Middle frontal gyrus (tissue), 1 donor: ENCODE measurements around the gene PRSS33.

Source experiments
- DNase-seq: peaks from one replicate; pipeline ENCODE4 v3.0.0-alpha.2; 2015; ENCODE audit warnings: low spot score; ENCODE audit errors: extremely low spot score

Gene PRSS33

DNA sequence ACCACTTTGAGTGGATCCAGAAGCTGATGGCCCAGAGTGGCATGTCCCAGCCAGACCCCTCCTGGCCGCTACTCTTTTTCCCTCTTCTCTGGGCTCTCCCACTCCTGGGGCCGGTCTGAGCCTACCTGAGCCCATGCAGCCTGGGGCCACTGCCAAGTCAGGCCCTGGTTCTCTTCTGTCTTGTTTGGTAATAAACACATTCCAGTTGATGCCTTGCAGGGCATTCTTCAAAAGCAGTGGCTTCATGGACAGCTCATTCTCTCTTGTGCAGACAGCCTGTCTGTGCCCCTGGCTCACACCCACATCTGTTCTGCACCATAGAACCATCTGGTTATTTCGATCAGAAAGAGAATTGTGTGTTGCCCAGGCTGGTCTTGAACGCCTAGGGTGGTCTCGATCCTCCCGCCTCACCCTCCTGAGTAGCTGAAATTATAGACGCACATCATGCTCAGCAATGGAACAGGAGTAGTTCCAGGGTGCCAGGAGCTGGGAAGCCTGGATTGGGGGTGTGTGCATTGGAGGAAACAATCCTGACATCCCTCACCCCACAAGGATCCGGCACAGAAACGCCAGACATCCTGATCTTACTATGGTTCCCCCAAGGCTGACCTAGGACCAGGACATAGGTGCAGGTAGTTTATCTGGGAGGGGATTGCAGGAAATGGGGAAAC, 34.3 kb upstream of the PRSS33 start:
- DNase-seq = no peak

DNA sequence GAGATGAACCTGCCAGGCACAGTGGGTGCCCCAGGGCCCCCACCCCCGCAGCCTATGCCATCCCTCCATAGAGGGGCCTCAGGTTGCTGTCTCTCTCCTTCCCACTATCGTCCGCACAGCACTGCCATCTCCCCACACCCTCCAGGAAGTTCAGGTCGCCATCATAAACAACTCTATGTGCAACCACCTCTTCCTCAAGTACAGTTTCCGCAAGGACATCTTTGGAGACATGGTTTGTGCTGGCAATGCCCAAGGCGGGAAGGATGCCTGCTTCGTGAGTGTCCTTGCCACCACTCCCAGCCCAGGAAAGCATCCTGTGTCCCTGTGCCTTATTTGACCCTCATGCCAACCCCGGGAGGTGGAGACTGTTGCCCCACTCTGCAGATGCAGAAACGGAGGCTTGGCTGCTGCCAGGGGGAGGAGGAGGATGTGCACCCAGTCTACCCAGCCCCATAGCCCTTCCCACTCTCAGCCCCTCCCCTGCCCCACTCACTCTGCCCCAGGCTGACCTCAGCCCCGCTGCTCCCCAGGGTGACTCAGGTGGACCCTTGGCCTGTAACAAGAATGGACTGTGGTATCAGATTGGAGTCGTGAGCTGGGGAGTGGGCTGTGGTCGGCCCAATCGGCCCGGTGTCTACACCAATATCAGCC, 33.6 kb upstream of the PRSS33 start:
- no peak for DNase-seq

DNA sequence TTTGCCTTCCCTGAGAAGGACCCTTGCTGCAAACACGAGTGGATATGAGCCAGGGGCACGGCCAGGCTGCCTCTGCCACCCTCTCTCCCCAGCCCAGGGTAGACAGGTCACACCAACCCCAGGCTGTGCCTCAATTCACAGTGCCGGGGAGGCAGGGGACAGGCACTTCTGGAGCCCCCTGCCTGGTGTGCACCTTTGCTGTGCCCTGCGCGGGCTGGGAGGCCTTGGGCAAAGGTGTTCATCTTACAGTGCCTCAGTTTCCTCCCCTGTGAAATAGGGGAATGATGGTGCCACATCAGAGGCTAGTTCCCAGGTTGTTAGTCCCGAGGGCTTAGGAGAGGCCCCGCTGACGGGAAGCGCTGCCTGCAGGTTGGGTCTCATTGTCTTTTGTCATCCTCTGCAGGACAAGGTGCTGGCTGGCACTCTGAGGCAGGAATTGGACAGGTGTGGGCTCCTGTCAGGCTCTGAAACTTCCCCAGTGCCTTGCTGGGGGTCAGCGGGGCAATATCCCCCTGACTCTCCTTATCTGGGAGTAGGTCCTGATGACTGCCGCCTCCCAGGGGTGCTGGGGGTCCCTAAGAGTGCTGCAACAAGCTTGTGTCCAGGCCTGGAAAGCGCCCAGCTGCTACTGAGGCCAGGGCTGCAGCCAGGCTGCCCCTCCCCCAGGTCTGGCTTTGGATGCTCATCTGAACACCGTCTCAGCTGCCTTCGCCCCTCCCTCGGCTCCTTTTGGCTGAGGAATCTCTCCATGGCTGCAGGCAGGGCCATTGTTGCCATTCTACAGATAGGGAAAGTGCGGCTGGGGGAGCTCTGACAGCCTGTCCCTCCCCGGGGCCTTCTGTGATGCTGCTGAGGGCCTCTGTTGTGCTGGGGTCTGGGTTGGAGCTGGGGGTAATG, 32.8 kb upstream of the PRSS33 start:
- DNase-seq = no peak

DNA sequence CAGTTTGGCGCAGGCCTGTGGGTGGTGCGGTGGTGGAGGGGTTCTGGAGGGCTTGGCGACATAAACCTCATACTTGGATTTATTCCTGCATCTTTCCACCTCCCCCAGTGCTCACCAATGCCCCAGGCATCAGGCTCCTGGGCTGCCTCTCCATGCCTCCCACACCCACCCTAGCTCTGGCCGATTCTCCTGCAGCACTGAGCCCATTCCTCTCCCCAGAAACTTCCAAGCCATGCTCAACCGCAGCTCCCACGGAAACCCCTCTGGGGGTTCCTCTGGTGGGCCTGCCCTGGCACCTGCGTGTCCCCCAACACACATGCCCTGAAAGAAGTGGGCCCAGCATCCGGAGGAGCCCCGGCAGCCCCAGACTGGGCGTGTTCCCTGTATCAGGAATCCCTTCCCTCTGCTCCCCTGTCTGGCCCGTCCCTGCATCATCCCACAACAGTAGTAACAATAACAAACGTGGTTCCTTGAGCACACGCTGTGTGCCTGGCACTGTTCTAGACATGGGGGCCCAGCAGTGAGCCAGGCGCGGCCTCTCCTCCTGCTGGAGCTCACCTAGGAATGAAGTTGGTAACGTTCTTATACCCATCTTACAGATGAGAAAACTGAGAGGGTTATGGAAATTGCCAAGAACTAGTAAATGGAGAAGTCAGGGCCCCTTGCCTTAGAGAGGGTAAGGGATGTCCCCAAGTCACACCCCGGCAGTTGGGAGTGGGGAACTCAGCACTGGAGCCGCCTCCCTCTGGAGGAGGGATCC, 32.0 kb upstream of the PRSS33 start:
- no peak for DNase-seq

DNA sequence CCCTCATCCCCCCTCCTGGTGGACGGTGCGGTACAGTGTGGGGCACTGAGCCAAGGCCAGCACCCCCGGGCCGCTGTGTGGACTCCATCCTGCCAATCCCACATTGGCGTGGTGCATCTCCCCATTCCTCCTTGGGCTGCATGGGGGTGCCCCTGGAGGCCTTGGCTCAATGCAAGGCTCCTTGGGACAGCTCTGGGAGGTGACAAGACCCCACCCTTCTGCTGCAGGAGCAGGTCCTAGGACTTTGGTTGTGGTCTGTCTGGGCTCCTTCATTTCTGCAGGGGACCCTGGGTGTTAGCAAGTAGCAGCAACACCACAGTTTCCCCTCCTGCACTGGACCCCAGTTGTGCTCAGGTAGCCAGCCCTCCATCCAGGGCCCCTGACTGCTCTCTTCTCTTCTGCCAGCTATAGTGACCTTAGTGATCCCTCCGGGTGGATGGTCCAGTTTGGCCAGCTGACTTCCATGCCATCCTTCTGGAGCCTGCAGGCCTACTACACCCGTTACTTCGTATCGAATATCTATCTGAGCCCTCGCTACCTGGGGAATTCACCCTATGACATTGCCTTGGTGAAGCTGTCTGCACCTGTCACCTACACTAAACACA, 31.0 kb upstream of the PRSS33 start:
- no peak for DNase-seq

DNA sequence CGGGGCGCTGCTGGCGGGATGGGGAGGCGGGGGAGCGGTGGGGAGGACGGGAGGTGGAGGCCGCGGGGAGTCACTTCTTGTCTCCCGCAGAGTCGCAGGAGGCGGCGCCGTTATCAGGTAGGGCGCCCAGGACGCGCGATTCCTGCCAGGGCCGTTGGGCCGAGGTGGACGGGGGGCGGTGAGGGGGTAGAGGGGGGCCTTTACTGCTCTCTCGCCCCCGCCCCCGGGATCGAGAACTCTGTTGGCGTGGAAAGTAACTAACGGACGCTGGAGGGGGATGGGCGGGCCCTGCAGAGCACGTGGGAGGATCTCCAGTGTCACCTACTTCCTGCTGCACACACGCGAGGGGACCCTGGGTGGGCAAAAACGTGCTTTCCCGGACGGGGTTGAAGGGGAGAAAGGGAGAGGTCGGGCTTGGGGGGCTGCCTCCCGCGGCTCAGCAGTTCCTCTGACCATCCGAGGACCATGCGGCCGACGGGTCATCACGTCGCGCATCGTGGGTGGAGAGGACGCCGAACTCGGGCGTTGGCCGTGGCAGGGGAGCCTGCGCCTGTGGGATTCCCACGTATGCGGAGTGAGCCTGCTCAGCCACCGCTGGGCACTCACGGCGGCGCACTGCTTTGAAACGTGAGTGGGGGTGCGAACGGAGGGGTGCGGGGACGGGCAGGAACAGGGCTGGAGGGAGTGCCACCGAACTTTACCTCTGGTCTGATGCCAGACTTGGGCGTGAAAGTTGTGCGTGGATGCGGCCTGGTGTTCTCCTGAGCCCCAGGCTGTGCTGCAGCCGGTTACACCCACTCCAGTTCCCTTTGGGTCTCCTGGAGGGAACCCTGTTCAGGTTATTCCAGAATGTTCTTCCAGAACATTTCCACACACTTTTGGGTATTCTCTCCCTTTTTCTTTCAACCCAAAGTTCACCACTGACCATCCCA, 30.2 kb upstream of the PRSS33 start:
- no peak for DNase-seq

DNA sequence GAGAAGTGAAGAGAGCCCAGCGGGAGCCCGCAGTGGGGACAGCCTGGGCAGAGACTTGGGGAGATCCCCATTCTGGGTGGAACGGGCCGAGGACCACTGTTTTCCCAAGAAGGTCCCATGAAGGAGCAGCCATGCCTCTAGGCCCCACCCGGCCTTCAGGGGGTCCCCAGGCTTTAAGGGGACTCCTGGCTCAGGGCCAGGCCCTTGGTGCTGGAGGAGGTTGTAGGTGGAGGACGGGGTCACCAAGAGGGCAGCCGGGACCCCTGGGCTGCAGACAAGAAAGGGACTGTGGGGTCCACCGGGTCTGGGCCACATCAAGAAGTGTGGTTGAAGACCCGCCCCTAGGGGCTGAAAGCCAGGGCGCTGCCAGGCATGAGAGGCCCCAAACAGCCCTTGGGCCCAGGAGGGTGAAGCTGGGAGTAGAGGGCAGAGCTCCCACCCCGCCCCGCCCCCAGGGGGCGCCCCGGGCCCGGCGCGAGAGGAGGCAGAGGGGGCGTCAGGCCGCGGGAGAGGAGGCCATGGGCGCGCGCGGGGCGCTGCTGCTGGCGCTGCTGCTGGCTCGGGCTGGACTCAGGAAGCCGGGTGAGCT, 29.5 kb upstream of the PRSS33 start, which contains the start of gene PRSS21:
PRSS21 (plus strand) TSS at position 487 of the 589 bp plus-strand sequence; CDS start at position 519, 32 bp downstream.
- no peak for DNase-seq

DNA sequence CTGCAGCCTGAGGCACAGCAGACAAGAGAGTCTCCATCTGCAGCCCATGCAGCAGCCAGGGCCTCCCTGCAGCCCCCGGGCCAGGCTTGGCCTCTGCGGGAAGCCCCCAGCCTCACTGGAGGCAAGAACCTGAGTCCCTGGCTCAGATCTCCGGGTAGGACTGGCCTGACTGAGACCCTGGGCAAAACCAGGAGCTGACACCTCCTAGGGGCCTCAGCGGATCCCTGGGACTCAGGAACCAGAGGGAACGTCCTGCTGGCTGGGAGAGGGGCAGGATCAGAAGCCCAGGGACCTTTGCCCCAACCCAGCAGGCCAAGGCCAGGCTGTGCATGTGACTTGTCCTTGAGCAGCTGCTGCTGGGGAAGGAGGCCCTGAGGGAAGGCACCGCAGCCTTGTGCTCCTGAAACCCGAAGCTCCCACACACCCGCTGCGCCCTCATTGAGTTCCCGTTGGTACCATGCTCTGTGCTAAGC, 28.0 kb upstream of the PRSS33 start:
- DNase-seq = no peak

DNA sequence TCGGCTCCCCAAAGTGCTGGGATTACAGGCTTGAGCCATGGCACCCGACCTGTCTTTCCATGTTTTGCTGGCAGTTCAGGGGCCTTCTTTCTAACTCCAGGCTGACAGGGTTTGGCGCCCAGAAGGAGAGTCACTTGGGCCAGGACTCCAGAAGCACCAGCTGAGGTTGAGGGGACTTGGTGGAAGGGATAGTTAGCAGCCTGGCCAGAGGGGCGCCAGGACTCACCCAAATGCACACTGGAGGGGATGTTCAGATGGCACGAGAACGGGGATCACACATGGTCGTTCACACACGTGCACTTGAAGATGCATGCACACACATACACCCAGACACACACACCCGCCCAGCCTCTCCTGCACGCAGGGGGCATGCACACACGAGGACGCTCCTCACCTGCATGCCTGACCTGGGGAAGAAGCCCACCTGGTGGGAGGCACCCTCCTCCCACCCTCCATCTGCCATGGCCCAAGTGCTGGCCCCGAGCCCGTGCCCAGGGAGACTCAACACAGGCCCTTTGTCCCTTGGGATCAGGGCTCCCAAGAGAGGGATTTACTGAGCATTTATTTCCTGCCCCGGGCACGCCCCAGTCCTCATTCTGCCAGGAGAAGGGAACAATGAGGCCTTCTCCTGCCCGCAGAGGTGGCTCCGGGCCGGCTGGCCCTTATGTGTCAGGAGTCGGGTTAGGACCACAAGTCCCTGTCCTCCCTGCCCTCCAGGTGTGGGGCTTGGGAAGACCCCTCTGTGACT, 27.4 kb upstream of the PRSS33 start:
- no peak for DNase-seq

DNA sequence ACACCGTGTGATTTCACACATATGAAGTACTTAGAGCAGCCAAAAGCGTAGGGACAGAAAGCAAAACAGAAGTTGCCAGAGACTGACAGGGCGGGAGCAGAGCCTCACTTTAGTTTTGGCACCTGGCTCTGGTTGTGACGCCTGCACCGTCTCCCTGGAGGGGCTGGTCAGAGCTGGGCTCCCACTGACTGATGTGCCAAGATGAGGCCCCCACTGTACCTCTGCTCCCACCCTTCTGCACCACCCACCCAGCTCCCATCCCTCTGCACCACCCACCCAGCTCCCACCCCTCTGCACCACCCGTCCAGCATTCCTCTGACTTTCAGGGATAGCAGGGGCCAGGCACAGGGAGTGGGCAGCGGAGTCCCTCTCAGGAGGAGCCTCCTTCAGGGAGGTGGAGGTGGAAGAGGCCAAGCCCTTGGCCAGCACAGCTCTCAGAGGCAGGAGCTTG, 26.4 kb upstream of the PRSS33 start:
- DNase-seq = no peak

DNA sequence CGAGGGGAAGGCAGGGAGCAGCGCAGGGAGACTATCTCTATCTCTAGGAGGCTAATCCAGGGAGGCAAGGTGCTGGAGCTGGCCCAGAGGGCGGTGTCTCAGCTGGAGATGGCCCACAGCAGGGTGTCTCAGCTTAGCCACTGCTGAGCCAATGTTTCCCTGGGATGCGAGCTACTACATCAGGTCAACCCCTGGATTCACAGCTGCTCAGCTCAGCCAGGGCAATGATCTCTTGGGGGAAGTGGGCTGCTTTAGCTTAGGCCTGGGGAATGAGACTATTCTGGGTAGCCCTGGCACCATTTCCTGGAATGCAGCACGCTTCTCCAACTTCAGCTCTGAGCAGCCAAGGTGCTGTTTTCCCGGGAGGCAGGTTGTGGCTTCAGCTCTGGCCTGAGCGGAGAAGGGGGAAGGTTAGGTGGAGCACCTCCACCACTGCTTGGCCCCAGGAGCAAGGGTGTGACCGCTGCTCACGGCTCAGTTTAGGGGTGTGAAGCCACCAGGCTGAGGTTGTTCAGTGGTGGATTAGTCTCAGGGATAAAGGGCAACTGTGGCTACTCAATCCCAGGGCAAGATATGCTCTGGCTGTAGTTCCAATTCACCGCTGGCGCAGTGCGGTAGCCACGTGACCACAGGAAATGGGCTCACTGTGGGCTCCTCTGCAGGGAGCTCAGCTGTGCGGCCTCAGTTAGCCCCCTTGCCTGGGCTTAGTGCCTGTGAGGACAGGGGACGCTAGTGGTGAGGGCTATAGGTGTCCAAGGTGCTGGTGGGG, 24.5 kb upstream of the PRSS33 start:
- no peak for DNase-seq

DNA sequence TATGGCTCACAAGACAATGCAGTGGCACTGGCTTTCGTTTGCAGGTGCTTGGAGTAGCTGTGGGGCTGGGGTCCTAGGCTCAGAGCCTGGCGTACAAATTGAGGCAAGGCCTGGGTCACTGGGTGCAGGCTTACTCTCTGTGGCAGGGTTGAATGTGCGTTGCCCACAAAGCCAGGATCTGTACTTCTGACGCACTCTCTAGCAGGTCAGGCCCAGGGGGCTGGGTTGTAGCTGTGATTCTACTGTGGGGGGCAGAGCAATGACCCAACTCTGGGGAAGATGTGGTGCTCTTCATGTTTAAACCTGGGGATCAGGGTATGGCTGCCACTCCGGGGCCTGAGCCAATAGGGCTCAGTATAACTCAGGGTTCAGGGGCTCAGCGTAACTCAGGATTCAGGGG, 23.3 kb upstream of the PRSS33 start:
- no peak for DNase-seq

DNA sequence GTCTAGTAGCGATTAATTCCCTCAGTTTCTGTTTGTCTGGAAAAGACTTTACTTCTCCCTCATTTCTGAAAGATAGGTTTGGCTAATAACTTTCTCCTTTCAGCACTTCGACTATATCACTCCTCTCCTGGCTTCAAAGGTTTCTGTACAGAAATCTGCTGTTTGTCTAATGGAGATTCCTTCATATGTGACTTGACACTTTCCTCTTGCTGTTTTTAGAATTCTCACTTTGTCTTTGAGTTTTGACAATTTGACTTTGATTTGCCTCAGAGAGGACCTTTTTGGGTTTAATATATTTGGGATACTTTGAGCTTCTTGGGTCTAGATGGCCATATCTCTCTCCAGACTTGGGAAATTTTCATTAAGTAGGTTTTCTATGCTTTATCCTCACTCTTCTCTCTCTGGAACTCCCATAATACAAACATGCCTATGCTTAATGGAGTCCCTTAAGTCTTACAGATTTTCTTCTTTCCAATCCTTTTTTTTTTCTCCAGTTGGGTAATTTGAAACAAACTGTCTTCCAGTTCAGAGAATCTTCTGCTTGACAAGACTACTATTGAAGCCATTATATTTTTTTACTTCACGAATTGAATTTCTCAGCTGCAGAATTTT, 21.9 kb upstream of the PRSS33 start:
- DNase-seq = no peak

DNA sequence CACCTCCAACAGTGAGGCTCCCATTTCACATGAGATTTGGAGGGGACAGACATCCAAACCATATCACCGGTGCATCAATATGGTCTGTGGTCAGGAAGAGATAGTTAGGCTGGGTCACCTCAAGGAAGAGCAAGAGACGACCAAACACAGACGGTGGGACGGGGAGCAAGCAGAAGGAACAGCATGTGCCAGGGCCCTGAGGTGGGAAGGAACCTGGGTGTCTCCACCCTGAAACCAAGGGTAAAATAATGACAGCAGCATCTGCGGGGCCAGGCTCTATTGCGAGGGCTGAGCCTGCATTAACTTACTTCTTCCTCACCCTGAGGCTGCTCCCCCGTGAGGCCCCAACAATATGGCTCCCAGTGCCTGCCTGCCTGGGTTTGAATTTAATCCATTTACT, 20.8 kb upstream of the PRSS33 start:
- DNase-seq = no peak

DNA sequence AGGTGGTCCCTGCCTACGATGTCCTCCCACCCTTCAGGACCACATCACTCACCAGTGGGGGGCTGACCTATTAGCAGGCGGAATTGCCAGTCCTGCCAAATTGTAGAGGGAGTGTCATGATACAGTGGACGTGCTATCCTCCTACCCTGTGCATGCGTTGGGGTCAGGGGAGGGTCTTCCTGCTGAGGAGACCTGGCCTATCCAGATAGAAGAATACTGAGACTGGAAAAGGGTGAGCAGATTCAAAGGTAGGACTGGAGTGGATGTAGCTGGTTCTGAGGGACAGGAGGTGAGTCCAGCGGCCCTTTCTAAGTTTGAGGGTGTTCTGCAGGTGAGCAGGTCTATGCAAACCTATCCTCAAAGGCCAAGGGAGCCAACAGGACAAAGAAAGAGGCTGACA, 18.9 kb upstream of the PRSS33 start:
- no peak for DNase-seq

DNA sequence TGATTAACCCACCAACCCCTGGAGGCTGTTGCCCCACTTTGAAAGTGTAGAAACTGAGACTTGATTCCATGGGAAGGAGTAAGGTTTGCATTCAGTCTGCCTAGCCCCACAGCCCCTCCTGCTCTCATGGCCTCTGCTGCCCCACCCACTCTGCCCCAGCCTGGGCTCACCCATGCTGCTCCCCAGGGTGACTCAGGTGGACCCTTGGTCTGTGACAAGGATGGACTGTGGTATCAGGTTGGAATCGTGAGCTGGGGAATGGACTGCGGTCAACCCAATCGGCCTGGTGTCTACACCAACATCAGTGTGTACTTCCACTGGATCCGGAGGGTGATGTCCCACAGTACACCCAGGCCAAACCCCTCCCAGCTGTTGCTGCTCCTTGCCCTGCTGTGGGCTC, 17.4 kb upstream of the PRSS33 start:
- DNase-seq = no peak

DNA sequence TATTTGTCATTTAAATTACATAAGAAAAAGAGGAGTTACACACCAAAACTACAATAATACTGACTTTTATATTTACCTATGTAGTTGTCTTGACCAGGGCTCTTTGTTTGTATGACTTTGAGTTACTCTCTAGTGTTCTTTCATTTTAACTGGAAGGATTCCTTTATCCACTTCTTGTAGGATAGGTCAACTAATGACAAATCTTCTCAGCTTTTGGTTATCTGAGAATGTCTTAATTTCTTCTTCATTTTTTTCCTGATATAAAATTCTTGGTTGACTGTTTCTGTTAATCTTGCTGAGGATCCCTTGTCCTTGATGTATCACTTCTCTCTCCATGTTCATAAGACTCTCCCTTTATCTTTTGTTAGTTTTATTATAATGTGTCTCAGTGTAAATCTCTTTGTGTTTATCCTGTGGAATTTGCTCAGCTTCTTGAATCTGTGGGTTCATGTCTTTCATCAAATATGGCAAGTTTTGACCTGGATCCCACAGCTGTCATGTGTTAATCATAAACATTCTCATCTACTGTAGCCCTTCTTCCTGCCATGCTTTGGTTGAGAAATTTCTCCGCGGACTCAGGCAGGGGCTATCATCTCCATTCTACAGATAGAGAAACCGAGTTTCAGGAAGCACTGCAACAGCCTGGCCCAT, 16.3 kb upstream of the PRSS33 start:
- DNase-seq = no peak
